LNCAP (cell line): ENCODE measurements around the gene CD63.

ENCODE experiments used
- CTCF ChIP-seq: fragments of 450-650 bp; IDR thresholded peaks from 2 replicates; pipeline ENCODE4 v1.5.1; 2017; ENCODE audit warnings: mild to moderate bottlenecking

CD63 gene

GRCh38 chr12:55711786-55712553 is 16.8 kb downstream of the CD63 start:
- no peak for TF ChIP-seq CTCF

DNA sequence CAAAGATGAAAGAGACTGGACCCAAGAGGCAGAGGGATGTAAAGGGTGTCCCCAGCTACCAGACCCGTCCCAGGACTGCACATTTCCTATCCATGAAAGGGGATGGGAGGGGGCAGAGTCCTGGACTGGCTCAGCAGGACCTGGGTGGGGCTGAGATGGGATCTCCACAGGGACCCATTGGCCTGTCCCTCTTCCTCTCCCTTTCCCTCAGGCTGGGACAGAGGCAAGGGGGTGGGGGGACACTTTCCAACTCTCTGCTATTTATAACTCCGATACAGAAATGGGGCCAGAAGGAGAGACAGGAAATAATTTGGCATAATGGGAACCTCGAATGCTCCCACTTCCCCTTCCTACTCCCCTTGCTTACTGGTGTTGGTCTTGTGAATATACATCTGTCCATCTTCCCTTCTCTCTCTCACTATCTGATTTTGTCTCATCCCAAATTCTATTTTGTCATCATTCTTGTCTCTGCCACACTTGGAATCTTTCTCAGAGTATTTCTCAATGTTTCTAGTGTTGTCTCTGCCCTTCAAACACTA is 20.0 kb downstream of the CD63 start:
- no peak for TF ChIP-seq CTCF

DNA sequence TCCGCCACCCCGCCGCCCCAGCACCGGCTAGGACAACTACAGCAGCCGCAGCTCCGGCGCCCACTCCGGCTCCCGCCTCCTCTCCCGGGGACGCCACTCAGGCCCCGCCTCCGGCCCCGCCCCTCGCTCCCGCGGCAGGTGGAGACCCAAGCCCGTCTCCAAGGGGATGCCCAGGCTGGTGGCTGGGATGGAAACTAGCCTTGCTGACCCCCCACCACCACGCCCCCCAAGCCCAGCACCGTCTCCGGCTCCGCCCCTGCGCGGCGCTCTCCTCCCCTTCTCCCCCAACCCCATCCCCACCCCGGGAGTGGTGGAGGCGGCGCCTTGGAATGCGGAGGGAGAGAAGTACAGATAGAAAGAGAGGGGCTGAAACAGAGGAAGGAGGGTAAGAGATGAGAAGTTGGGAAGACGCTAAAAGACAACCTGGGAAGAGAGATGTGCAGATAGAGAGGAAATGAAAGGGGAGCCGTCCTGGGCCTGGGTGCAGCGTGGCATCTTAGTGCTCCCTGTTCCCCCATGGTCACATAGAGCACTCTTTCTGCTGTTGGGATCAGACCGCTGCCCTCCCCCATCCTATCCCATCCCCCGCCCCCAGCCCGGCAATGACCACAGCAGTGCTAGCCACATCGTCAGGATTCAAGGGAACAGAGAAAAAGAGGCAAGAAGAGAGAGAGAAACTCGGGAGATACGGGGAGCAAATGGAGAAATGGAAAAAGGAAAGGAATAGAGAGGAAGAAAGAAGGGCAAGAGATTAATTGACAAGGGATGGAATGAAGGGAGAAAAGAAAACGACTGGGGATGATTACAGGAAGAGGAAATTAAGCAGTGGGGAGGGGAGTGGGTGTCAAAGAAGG is 20.7 kb downstream of the CD63 start, which contains the start of gene ITGA7:
ITGA7 (minus strand) TSS at position 64 of the 854 bp plus-strand sequence. CDS start 222 bp downstream, outside the sequence.
- TF ChIP-seq CTCF: no peak

GRCh38 chr12:55707219-55707671 is 21.6 kb downstream of the CD63 start:
- no peak for TF ChIP-seq CTCF

DNA sequence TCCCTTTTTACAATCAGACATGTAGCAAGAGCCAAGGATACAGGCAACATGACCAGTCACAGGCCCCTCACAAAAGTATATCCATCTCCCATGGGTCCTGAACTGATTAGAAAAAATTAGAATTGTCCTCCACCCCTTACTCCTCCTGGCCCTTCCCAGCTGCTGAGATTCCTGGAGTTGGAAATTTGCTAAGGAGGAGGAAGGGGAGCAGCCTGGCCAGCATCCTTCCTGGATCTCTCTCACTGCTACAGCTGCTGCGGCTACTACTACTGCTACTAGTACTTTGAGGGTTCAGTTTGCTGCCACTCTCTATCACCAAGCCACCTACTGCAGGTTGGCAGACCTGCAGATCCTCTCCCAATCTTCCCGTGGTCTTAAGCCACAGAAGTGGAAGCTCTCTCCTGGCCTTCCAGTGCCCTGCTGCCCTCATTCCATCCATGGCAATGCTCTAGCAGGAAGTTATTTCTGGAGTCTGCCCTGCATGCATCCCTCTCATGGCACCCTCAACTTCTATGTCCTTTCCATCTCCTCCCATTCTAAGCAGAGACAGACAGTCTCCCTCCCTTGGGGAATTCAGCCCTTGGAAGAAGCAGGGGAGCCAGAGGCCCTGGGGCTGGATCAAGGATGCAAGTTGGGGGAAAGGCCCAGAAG is 22.1 kb downstream of the CD63 start:
- no peak for TF ChIP-seq CTCF

DNA sequence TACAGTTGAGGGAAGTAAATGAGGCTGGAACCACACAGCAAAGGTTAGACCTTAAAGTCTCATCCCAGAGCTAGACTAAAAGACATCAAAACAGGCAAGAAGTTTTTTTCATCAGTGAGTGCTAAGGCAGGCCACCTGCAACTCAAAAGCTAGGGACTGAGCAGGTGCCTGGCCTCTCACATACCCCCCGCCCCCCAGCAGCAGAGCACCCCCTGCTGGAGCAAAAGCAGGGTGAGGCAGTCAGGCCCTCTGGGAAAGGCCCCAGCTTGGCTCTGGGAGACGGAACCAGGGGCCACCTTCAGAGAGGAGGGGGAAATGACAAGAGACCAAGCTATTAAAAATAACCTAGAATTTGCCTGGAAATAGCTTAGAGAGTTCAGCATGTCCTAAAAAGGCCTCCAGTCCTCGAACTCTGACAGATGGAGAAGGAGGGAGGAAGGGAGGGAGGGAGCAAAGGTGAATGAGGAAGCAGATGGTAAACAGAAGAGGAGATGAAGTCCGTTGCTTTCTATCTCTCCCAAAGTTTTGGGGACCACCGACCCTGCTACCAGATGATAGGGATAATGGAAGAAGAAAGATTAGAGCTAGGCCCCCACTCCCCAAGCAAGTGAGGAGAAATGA is 22.9 kb downstream of the CD63 start:
- TF ChIP-seq CTCF: peak; percentile 32; the same call in 1 of the 2 replicates
